Measurements from ENCODE around the gene KRT80.

DNA sequence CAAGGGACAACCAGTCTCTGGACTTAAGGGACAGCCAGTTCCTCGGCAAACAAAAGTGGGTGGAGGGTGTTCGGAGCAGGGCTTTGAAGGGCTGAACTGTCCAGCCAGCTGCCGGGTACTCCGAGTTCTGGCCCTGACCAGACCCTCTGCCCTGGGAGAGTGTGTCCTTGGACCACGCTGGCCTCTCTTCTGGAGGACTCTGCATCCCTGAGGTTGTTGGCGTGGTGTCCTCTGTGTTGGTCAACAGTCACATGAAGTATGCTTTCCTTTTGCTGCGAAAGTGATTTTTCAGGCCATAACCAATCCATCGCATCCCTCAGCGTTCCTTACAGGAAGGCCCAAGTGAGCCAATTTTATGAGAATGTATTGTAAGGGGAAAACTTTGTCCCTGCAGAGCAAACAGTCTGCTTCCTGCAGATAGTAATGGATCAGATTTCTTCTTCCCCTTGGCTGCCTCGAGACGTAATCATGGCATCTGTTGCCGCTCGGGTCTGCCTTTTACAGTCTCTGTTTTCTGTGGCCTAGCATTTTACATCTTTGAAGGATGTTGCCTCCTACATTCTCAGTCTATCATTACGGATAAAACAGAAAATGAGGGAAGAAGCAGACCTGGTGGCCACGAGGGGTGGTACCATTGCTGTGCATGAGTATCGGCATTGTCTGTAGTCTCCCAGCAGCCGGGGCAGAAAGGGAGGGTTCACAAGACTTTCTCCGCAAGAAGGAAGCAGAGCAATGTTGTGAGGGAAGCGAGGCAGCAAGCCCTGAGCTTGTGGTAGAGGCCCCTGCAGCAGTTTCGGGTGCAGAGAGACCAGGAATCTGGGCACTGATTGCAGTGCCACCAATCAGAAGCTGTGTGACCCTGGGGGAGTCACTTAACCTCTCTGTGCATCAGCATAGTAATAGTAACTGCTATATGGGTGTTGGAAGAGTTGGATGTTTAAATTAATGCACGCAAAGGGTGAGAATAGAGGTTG, 64.9 kb downstream of the KRT80 start:
- TF ChIP-seq POLR2AphosphoS5 (IDR thresholded peaks at IDR 0.05; ENCODE audit: low read depth, low read length) (no peak), SIN3A (IDR thresholded peaks at IDR 0.05; ENCODE audit: borderline replicate concordance, insufficient read depth, low read depth, low read length) (no peak)
- TF ChIP-seq, protein P1, sequence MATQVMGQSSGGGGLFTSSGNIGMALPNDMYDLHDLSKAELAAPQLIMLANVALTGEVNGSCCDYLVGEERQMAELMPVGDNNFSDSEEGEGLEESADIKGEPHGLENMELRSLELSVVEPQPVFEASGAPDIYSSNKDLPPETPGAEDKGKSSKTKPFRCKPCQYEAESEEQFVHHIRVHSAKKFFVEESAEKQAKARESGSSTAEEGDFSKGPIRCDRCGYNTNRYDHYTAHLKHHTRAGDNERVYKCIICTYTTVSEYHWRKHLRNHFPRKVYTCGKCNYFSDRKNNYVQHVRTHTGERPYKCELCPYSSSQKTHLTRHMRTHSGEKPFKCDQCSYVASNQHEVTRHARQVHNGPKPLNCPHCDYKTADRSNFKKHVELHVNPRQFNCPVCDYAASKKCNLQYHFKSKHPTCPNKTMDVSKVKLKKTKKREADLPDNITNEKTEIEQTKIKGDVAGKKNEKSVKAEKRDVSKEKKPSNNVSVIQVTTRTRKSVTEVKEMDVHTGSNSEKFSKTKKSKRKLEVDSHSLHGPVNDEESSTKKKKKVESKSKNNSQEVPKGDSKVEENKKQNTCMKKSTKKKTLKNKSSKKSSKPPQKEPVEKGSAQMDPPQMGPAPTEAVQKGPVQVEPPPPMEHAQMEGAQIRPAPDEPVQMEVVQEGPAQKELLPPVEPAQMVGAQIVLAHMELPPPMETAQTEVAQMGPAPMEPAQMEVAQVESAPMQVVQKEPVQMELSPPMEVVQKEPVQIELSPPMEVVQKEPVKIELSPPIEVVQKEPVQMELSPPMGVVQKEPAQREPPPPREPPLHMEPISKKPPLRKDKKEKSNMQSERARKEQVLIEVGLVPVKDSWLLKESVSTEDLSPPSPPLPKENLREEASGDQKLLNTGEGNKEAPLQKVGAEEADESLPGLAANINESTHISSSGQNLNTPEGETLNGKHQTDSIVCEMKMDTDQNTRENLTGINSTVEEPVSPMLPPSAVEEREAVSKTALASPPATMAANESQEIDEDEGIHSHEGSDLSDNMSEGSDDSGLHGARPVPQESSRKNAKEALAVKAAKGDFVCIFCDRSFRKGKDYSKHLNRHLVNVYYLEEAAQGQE (IDR thresholded peaks at IDR 0.05; ENCODE audit: insufficient read depth in 1 of 2, low read depth in 2 of 2, low read length in 1 of 2): no peak
- TF ChIP-seq, protein P2, sequence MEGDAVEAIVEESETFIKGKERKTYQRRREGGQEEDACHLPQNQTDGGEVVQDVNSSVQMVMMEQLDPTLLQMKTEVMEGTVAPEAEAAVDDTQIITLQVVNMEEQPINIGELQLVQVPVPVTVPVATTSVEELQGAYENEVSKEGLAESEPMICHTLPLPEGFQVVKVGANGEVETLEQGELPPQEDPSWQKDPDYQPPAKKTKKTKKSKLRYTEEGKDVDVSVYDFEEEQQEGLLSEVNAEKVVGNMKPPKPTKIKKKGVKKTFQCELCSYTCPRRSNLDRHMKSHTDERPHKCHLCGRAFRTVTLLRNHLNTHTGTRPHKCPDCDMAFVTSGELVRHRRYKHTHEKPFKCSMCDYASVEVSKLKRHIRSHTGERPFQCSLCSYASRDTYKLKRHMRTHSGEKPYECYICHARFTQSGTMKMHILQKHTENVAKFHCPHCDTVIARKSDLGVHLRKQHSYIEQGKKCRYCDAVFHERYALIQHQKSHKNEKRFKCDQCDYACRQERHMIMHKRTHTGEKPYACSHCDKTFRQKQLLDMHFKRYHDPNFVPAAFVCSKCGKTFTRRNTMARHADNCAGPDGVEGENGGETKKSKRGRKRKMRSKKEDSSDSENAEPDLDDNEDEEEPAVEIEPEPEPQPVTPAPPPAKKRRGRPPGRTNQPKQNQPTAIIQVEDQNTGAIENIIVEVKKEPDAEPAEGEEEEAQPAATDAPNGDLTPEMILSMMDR (IDR thresholded peaks at IDR 0.05): no peak

Data from Panc1 (cell line).